ENCODE data around the gene HTR4.
"Not testable (repeated sequence)": the region's sequence is repeated elsewhere in the genome, so short reads cannot be mapped to it uniquely, and the experiment has no call there.

The HTR4 gene

GRCh38 chr5:148653836-148654781 lies at the start of gene HTR4:
Gene HTR4 (minus strand): TSS chr5:148654527. CDS start chr5:148637014, 17,513 bp downstream.
- no peak for DNase-seq (ENCODE audit: insufficient read length, low spot score)
- FAIRE-seq: no peak

- FAIRE-seq: no peak
- DNase-seq (ENCODE audit: insufficient read length, low spot score): no peak
Measured at GRCh38 chr5:148702019-148702596, 47.8 kb upstream of the HTR4 start.

GRCh38 chr5:148699028-148699427 lies 44.7 kb upstream of the HTR4 start:
- FAIRE-seq: no peak

GRCh38 chr5:148697809-148698196 lies 43.5 kb upstream of the HTR4 start:
- no peak for DNase-seq (ENCODE audit: insufficient read length, low spot score)
- no peak for FAIRE-seq

More at GRCh38 chr5:148699028-148699427, 44.7 kb upstream of the HTR4 start:
- no peak for DNase-seq (ENCODE audit: insufficient read length, low spot score)

DNA sequence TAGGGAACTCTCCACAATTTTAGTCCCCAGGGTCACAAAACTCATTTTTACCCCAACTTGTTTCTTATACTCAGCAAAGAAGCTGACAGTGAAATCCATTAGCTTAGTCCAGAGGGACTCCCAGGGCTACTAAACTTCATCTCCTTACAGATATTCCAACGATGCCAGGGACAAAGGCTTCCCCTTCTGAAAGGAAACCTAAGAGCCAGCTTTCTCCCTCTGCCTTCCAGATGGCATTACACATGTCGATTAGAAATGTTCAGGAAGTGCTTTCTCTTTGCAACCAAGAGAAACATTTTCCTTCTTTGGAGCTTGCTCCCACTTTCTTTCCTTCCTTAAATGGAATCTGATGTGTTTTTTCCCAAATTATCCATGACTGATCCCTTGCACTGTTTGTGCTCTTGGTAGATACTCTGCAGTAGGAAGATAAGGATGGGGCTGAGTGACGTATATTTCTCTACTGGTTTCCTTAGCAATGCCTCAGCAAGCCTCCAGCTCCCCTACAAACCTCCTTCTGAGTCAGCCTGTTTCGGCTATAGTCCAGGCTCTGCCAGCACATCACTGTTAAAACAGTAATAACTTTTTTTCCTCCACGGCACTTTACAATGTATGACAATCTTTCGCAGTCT lies 43.0 kb upstream of the HTR4 start:
- DNase-seq (ENCODE audit: insufficient read length, low spot score) (no peak), FAIRE-seq (no peak)

DNA sequence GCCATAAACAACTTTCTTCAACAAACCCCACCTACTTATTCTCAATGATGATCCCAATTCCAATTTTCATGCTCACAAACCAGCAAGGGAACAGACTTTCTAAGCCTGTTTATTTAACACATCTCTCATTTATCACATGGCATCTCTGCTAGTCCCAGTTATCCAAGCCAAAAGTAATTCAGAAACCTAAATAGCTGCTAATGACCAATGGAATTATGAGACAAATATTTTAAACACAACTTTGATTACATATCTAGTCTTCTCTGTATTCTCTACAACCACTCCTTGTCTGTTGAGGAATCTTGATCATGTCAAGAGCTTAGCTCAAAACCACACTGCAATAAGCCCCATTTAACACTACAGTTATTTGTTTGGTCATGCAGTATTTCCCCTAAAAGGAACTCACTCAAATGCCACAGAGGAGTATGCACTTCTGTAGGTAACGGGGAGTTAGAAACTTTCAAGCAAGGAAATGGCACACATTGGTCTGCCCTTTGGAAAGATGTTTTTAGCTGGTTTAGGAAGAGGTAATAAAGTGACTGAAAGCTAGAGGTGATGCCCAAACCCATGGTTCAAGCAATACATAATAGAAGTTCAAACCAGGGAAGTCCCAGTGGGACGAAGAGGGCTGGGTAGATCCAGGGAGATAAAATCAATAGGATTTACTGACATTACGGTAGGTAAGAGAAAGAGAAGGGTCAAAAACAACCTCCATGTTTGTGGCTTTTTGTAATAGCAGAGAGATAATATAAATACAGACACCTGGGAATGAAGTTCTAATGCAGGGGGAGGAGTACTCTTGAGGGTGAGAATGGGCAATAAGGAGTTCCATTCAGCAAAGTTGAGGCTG lies 42.1 kb upstream of the HTR4 start:
- FAIRE-seq (no peak), DNase-seq (ENCODE audit: insufficient read length, low spot score) (no peak)

DNA sequence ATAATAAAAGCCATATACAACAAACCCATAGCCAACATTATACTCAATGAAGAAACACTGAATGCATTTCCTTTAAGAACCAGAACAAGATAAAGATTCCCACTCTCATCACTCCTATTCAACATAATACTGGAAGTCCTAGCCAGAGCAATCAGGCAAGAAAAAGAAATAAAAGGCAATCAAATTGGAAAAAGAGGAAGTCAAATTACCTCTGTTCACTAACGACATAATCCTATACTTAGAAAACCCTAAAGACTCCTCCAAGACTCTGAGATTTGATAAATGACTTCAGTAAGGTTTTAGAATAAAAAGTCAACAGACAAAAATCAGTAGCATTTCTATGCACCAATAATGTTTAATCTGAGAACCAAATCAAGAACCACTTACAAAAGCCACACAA lies 36.6 kb upstream of the HTR4 start:
- FAIRE-seq (no peak), DNase-seq (ENCODE audit: insufficient read length, low spot score) (no peak)

GRCh38 chr5:148688787-148689186 lies 34.5 kb upstream of the HTR4 start:
- no peak for DNase-seq (ENCODE audit: insufficient read length, low spot score)
- FAIRE-seq: no peak

DNA sequence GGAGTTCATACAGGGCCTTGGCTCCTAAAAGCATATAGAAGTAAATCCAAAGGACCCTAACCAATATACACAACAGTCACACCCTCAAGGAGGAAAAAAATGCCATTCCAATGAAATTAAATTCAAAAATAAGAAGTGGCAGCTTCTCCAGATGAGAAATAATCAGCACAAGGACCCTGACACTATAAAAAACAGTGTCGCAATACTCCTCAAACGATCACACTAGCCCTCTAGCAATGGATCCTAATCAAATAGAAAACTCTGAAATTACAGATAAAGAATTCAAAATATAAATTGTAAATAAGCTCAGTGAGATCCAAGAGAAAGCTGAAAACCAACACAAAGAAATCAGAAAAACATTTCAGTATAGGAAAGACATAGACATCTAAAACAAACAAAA lies 33.5 kb upstream of the HTR4 start:
- FAIRE-seq (no peak), DNase-seq (ENCODE audit: insufficient read length, low spot score) (no peak)

DNA sequence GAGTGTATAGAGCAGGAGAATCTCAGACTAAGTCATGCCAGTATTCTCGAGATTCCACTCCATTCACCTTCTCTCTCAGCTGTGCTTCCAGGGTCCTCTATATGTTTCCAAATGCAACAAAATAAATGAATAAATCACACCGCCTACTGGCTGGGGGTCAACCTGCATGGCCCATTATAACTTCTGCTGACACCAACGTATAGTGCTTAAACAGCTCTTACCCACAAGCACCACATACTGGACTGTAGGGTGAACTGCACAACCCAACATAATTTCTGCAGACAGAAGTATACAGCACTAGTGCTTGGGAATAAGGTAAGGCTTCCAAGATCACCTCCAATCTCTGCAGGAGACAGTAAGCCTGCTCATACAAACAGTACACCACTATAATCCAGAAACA lies 33.1 kb upstream of the HTR4 start:
- FAIRE-seq: peak; percentile 26
- no peak for DNase-seq (ENCODE audit: insufficient read length, low spot score)

DNA sequence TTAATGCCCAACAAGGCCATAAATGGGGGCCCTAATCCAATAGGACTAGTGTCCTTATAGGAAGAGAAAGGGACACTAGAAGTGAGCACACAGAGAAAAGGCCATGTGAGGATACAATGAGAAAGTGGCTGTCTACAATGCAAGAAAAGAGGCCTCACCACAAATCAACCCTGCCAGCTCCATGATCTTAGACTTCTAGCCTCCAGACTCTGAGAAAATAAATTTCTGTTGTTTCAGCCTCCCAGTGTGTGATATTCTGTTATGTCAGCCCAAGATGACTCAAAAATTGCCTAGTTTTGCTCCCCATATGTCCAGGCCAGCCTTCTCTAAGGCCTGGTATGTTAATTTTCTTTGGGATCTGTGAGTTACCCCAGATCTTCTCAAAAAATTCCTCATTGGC lies 32.3 kb upstream of the HTR4 start:
- FAIRE-seq (no peak), DNase-seq (ENCODE audit: insufficient read length, low spot score) (no peak)

DNA sequence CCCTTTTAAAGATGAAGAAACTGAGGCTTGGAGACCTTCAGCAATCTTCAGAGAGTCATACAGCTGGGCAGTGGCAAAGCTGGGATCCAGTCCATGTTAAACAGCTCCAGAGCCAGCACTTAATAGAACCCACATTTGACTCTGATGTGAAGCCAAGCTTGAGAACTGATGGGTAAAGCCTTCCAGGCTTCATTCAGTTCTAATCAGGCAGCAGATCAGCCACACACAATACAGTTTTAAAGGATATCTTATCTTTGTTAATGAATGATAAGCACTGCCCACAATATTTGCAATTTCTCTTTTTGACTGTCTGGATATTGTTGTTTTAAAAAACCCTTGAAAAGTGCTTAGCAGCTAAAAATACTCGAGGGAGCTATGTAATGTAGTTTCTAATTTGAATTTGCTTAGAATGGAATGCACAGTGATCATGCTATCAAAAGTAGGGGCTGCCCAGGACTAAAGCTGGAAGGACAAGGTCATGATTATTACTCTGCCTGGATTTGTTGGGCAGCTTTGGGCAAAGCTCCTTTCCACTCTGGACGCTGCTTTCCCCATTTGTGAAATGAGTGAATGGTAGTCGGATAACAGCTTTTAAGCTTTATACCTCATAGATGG lies 31.3 kb upstream of the HTR4 start:
- DNase-seq (ENCODE audit: insufficient read length, low spot score) (no peak), FAIRE-seq (no peak)

- no peak for FAIRE-seq
- DNase-seq (ENCODE audit: insufficient read length, low spot score): no peak
Measured at GRCh38 chr5:148684528-148684927, 30.2 kb upstream of the HTR4 start.

- DNase-seq (ENCODE audit: insufficient read length, low spot score): no peak
- no peak for FAIRE-seq
Measured at GRCh38 chr5:148683651-148684050, 29.3 kb upstream of the HTR4 start.

DNA sequence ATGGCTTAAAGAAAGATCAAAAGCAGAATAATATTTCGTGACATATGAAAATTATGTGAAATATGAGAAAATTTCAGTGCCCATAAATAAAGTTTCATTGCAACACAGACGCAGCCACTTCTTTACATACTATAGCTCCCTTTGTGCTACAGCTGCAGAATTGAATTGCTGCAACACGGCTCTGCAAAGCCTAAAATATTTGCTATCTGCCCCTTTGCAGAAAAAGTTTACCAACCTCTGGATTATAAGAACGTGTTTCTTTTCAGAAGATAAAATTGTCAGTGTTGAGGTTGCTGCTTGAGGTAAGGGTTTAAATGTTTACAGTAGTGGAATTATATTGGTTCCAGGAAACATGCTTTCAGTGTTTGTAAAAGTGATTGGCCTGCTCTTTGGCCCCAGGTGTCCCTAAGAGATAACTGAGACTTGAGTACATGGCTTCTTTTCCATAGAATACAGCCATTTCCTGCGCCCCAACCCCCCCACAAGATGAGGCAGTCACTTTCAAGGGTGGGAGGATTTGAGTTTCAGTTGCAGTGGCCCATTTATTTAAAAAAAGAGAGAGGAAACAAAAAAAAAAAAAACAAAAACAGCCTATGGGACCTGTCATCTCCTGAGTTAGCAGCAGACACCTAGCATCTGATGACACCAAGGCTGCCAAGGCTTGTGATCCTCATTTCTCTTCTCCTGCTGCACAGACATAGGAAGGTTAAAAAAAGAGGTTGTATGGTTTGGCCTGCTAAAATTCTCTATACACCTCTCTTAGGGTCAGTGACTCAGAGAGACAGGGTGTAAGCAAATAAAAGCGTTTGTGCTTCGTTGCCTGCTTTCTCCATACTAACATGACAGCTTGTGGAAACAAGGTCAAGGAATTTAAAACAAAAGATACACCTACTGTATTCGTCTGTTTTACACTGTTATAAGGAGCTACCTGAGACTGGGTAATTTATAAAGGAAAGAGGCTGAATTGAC lies 28.0 kb upstream of the HTR4 start:
- FAIRE-seq (no peak), DNase-seq (ENCODE audit: insufficient read length, low spot score) (no peak)

- DNase-seq (ENCODE audit: insufficient read length, low spot score): no peak
- no peak for FAIRE-seq
Measured at GRCh38 chr5:148681157-148682057, 27.1 kb upstream of the HTR4 start.

DNA sequence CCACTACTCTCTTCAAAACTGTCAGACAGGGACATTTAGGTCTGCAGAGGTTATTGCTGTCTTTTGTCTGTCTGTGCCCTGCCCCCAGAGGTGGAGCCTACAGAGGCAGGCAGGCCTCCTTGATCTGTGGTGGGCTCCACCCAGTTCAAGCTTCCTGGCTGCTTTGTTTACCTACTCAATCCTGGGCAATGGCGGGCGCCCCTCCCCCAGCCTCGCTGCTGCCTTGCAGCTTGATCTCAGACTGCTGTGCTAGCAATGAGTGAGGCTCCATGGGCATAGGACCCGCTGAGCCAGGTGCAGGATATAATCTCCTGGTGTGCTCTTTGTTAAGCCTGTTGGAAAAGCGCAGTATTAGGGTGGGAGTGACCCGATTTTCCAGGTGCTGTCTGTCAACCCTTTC lies 19.4 kb upstream of the HTR4 start:
- DNase-seq (ENCODE audit: insufficient read length, low spot score); FAIRE-seq: not testable (repeated sequence)

- DNase-seq (ENCODE audit: insufficient read length, low spot score) (no peak), FAIRE-seq (no peak)
Measured at GRCh38 chr5:148666353-148666752, 12.0 kb upstream of the HTR4 start.
